ENCODE results near the gene ABHD14A. TPM values are rescaled to one million over a fixed set of nuclear protein-coding genes. Genes with fewer than 3 reads are reported as not detected.

ABHD14A gene
- total RNA-seq, 2 donors from 2014 or later = 15.5 to 16.1 TPM

DNA sequence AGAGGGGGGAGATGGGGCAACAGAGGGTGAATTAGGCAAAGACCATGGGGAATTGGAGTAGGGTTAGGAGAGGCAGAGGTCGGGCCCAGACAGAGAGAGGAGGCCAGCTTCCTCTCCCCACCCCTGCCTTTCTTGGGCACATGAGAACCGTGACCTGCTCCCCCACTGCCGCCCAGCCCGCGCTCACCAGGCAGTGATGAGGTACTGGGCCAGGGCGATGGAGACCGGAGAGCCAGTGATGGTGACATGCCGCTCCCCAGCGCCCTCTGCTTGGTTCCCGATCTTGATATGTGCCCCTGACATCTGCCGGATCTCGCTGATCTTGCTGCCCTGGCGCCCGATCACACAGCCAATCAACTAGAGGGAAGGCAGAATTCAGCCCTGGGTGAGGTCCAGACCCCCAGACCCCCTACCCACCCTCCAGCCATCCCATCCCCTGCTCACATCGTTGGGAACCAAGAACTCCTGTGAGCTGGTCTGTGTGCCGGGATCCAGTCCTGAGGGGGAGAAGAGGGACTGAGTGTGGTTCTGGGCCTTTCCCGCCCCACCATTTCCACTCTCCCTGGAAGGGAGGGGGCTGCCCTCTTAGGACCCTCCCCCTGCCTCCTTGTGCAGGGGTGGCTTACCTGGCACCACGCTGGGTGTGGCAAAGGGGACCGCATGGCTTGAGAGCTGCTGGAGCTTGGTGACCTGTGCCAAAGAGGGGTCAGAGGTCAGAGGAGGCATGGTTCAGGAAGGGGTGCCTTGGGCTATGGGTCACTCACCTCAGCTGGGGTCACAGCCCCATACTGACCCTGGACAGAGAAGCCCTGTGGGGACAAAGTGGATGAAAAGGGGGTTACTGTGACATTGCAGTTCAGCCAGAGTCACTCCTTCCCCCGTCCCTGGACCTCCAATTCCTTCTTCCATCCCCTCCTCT lies 16.0 kb upstream of the ABHD14A start:
- no peaks in the 10 kb centered on the region for H3K36me3 ChIP-seq (replicated peaks in 1 of 2; ENCODE audit: insufficient read depth in 1 of 2, low read depth in 2 of 2)
- no peak overlapping the region for H3K4me3 ChIP-seq
- no peak for TF ChIP-seq POLR2A (IDR thresholded peaks at IDR 0.05)
- TF ChIP-seq, protein P1, sequence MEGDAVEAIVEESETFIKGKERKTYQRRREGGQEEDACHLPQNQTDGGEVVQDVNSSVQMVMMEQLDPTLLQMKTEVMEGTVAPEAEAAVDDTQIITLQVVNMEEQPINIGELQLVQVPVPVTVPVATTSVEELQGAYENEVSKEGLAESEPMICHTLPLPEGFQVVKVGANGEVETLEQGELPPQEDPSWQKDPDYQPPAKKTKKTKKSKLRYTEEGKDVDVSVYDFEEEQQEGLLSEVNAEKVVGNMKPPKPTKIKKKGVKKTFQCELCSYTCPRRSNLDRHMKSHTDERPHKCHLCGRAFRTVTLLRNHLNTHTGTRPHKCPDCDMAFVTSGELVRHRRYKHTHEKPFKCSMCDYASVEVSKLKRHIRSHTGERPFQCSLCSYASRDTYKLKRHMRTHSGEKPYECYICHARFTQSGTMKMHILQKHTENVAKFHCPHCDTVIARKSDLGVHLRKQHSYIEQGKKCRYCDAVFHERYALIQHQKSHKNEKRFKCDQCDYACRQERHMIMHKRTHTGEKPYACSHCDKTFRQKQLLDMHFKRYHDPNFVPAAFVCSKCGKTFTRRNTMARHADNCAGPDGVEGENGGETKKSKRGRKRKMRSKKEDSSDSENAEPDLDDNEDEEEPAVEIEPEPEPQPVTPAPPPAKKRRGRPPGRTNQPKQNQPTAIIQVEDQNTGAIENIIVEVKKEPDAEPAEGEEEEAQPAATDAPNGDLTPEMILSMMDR (IDR thresholded peaks at IDR 0.05) = no peak
- DNase-seq = no peak
- WGBS, 2 donors = 94 to 95% methylated on average over 14 to 20 of the region's 20 CpGs
- no peak overlapping the region for H3K27ac ChIP-seq
- H3K4me1 ChIP-seq = peaks cover 35% of the 10 kb centered on the region
- no peaks in the 10 kb centered on the region for H3K9me3 ChIP-seq
- ATAC-seq = no peak
- intact Hi-C loops (cut with DNase I) = no loop called here
- H3K27me3 ChIP-seq = no peaks in the 10 kb centered on the region

DNA sequence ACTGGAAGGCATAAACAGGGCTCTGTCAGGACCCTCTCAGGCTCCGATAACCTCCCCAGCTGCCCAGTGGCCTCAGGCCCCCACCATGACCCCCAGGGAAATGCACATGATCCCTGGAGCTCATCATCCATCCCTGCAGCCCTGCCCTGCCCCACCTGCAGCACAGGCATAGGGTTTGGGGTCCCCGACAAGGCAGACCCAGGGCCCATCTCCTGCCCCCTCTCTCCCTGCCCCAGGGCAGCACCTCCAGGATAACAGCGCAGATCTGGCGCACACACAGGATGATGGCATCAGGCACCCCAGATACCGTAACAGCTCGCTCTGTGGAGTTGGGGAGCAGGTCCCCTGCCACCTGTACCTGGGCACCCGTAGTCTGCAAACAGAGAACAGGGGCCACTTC lies 15.2 kb upstream of the ABHD14A start:
- Histone ChIP-seq H3K4me3 (no peak overlapping the region), H3K36me3 (replicated peaks in 1 of 2; ENCODE audit: insufficient read depth in 1 of 2, low read depth in 2 of 2) (no peaks in the 10 kb centered on the region), H3K27me3 (no peaks in the 10 kb centered on the region), H3K9me3 (no peaks in the 10 kb centered on the region), H3K4me1 (peaks cover 35% of the 10 kb centered on the region), H3K27ac (no peak overlapping the region)
- intact Hi-C loops (cut with DNase I) = no loop called here
- ATAC-seq (no peak), DNase-seq (no peak)
- WGBS, 2 donors = 94 to 96% methylated on average over 3 to 7 of the region's 7 CpGs
- no peak for TF ChIP-seq POLR2A (IDR thresholded peaks at IDR 0.05)
- TF ChIP-seq, protein P1 (IDR thresholded peaks at IDR 0.05) = no peak

DNA sequence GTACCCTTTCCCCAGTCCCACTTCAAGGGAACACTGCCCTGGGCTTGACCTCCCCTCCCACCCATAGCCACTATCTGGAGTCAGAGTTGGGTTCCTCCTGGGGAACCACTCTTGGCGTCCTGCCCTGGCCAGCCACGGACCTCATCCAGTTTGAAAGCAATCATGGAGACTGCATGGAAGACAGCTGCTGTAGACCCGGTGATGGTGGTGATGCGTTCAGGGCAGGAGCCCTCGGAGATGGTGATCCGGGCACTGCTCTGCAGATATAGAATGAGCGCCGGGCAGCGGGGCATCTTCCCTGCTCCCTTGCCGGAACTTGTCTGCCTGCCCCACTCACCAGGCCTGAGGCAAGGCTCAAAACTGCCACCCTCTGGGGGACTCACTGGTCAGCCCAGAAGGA lies 14.5 kb upstream of the ABHD14A start:
- Histone ChIP-seq H3K36me3 (replicated peaks in 1 of 2; ENCODE audit: insufficient read depth in 1 of 2, low read depth in 2 of 2) (no peaks in the 10 kb centered on the region), H3K27ac (no peak overlapping the region), H3K27me3 (no peaks in the 10 kb centered on the region), H3K9me3 (no peaks in the 10 kb centered on the region), H3K4me1 (peaks cover 35% of the 10 kb centered on the region), H3K4me3 (no peak overlapping the region)
- TF ChIP-seq, protein P1 (IDR thresholded peaks at IDR 0.05) = no peak
- DNase-seq (no peak), ATAC-seq (no peak)
- WGBS, 2 donors = 89% methylated on average over 5 to 10 of the region's 10 CpGs
- intact Hi-C loops (cut with DNase I) = no loop called here

DNA sequence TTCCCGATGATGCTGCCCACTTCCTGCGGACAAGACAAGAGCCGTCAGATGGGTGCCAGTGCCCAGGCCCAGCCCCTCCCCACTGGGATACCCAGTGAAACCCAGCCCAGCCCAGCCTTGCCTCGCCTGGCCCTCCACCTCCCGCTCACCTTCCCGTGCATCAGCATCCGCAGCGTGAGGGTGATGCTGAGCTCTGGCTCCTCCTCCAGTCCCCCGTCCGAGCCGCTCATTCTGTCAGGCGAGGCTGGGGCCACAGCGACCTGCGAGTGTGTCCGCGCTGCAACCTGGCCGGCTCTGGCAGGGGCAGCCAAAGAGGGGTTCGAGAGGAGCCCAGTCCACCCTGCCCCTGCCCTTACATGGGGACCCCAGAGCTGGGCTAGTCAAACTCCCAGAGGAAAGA lies 13.9 kb upstream of the ABHD14A start:
- Histone ChIP-seq H3K36me3 (replicated peaks in 1 of 2; ENCODE audit: insufficient read depth in 1 of 2, low read depth in 2 of 2) (no peaks in the 10 kb centered on the region), H3K27ac (no peak overlapping the region), H3K9me3 (no peaks in the 10 kb centered on the region), H3K27me3 (no peaks in the 10 kb centered on the region), H3K4me3 (no peak overlapping the region), H3K4me1 (peaks cover 32% of the 10 kb centered on the region)
- ATAC-seq (no peak), DNase-seq (no peak)
- intact Hi-C loops (cut with DNase I) = no loop called here
- WGBS, 2 donors = 90 to 93% methylated on average over 2 to 18 of the region's 18 CpGs
- TF ChIP-seq, protein P1 (IDR thresholded peaks at IDR 0.05) = no peak
- no peak for TF ChIP-seq POLR2A (IDR thresholded peaks at IDR 0.05)

All from body of pancreas (tissue), 4 donors.